Measurements from ENCODE around the gene CAMKMT.
"Not testable (repeated sequence)": the region's sequence is repeated elsewhere in the genome, so short reads cannot be mapped to it uniquely, and the experiment has no call there.

The CAMKMT gene

DNA sequence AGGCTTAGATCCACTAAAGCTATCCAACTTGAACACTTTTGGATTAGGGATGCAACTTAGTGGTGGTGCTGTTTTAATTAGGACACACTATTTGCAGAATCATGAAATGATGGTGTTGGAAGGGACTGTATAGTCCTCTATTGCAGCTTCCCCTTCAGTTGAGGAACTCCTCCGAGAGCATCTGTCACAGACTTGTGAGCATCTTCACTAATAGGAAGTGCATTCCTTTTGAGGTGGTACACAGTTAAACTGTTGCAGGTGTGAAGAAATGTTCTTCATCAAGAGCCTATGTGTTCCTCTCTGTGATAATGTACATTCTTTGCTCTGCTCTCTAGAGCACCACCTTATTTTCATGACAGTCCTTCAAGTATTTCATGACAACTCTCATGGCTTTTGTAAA is 197.4 kb downstream of the CAMKMT start:
- DNase-seq, result no peak

GRCh38 chr2:44560352-44560751 is 198.6 kb downstream of the CAMKMT start:
- DNase-seq, result no peak

DNA sequence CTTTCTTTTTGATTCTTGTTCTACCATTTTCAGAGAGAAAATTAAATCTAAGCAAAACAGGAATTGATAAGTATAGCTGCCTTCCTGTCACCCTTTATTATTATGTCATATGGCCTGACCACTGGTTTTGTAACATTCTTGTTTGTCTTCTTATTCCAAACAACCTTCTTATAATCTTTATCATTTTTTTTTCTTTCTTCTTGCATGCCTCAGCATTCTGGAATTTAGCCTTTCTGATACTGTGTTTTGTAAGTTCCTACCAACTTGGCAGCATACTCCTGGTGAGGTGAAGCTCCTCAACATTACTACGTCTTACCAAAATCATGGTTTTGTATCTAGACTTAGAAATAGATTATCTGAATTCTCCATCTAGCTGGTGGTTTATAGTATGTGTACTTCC is 199.2 kb downstream of the CAMKMT start:
- no peak for DNase-seq

DNA sequence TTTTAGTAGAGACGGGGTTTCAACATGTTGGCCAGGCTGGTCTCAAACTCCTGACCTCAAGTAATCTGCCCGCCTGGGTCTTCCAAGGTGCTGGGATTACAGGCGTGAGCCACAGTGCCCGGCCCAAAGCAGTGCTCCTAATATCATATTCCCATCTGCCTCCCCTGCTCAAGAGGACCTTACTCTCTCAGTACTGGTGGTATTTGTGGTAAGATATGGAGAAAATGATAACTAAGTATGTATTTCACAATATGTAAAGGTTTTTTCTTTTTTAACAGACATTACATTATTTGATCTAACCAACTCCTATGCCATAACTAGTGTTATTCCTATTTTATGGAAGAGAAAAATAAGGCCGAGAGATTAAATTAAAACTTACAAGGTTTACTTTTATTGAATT is 201.0 kb downstream of the CAMKMT start:
- DNase-seq, result no peak

- DNase-seq, result no peak
These were observed 203.0 kb downstream of the CAMKMT start for GRCh38 chr2:44564752-44565151.

- DNase-seq, result no peak
These were observed 204.3 kb downstream of the CAMKMT start for GRCh38 chr2:44566059-44566458.

GRCh38 chr2:44569491-44569890 is 207.7 kb downstream of the CAMKMT start:
- no peak for DNase-seq

- DNase-seq, result no peak
These were observed 208.5 kb downstream of the CAMKMT start for GRCh38 chr2:44570271-44570670.

DNA sequence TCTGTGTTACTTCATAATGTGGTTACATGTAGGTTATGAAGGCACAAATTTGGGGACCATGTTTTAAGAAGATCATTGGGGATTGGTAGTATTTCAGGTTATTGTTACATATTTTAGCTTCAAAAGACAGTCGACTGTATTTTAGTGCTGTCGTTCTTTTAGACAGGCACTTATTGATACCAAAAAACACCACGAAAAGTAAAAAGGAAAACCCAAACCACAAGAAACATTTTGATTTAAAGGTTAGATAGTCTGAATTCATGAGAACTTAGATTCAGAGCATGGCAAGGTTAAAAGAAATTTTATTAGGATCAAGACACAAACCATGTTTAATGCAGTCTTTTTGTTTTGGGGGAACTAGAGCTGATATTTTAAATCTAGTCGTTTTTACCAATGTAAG is 209.0 kb downstream of the CAMKMT start:
- no peak for DNase-seq

DNA sequence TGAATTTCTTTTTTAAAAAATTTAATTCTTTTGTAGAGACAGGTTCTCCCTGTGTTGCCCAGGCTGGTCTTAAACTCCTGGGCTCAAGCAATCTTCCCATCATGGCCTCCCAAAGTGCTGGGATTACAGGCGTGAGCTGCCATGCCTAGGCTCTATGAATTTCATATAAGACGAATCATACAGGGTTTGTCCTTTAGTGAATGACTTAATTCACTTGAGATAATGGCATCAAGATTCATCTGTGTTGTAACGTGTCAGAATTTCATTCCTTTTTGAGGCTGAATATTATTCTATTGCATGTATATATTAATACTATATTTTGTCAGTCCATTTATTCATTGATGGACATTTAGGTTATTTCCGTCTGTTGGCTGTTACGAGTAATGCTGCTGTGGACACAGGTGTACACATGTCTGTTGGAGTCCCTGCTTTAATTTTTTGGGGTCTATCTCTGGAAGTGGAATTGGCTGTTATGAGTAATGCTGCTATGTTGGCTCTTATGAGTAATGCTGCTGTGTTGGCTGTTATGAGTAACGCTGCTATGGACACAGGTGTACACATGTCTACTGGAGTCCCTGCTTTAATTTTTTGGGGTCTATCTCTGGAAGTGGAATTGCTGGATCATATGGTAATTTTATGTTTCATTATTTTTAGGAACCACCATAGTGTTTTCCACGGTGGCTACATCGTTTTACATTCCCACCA is 210.6 kb downstream of the CAMKMT start:
- no peak for DNase-seq

DNA sequence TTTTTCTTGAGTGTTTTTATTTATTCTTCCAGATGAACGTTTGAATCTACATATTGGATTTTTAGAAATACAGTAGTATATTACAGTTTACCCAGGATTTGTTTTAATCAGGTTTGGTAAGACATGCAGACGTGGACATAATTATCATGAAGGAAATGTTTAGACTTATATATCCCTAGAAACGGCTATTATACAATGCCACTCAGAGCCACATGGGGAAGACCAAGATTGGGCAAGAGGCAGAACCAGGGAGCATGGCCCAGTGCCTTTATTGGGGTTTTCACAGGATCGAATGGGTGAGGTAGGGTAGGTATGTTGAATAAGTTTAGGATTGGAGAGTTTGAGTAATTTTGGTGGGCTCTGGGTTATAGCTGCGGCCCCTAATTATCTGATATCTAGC is 212.2 kb downstream of the CAMKMT start:
- DNase-seq, result no peak

DNA sequence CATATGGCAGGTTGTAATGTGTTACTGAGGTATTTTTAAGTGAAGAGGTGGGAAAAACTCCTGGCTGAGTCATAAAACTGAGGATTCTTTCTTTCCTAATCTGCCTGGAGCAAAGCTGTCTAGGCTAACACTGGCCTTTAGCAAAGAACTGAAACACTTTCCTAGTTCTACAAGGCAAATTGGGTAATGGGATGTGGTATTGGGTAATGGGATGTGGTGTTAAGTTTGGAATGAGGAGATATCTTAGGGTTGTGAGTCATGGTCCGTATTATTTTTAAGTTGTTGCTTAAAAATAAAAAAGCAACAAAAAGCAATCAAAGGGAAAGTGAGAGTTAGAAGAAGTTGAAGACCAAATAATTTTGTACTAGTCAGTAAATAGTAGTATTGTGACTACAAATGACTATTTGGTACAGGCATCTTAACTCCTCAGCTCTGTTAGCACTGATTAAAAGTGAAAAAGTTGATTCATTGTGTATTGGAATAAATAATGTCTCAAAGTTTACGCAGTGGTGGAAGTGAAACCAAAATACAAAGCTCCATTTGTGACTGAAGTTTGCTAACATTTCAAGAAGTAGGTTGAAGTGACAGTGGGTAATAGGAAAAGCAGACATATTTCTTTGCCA is 216.8 kb downstream of the CAMKMT start:
- DNase-seq, result no peak

DNA sequence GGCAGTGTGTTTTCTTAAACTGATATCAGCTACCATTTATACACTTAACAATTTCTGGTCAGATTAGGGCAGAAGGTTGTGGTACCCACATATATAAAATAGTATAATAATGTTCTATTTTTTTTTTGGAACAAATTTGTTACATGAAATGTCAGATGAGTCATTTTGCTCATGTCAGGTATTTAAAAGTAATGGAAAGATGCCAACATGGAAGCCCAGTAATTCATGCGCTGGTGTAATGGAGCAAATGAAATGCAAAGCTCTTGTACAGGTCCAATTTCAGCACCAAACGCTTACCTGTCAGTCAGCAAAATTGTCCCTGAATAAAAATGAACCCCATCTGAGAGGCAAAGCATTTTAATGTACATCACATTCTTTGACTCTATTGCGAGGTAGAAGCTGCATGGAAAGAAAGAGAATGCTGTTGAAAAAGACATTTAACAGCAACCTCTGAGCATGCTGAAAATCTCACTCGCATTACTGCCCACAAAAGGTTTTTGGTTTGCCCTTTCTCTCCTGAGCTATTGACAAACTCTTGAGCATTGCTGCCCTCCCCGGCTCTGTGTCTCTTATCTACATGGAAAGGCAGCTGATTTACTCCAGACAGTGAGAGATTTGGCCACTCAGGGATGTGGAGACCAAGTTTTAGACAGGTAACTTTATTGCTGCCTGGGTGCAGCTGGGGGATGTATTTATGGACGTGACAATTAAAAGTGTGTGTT is 217.5 kb downstream of the CAMKMT start:
- no peak for DNase-seq

GRCh38 chr2:44579837-44580230 is 218.1 kb downstream of the CAMKMT start:
- no peak for DNase-seq

GRCh38 chr2:44580875-44581515 is 219.2 kb downstream of the CAMKMT start:
- DNase-seq, result no peak

- no peak for DNase-seq
These were observed 220.7 kb downstream of the CAMKMT start for GRCh38 chr2:44582363-44583008.

DNA sequence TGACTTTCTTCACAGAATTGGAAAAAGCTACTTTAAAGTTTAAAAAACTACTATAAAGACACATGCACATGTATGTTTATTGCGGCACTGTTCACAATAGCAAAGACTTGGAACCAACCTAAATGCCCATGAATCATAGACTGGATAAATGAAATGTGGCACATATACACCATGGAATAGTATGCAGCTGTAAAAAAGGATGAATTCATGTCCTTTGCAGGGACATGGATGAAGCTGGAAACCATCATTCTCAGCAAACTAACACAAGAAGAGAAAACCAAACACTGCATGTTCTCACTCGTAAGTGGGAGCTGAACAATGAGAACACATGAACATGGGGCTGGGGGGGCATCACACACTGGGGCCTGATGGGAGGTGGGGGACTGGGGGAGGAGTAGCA is 233.9 kb downstream of the CAMKMT start:
- DNase-seq, result not testable (repeated sequence)

- DNase-seq, result no peak
These were observed 235.0 kb downstream of the CAMKMT start for GRCh38 chr2:44596537-44597320.

DNA sequence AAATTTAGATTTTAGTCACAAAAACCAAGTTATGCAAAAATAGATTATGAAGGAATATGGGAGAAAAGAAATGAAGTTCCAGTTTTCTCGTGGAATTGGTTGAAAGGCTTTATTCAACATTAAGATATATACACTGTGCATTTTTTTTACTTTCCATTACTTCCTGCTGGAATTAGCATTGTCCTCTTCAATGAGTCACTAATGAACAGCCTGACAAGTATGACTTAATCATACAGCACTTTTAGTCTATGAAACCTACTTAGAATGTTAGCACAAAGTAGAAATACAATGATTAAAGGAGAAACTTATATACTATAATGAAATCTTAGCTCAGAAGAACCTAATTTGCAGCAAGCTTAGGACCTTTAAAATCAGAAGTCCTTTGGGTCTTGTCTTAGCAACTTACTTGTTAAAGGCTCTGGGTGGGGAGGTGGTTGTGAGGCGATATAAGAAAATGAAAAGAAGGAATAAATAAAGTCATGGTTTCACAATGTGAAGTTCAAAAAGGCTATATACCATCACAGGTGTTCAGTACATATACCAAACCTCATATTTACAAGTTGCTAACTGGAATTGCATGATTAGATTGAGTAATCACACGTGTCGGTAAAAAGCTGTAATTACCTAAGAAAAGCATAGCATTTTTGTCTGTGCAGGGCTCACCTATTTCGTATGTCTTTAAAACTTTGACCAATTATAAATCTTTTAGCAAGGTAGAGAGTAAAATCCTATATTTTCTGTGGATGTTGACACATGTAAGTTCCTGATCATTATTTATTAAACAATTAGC is 236.8 kb downstream of the CAMKMT start:
- DNase-seq, result no peak

GRCh38 chr2:44599130-44599529 is 237.4 kb downstream of the CAMKMT start:
- no peak for DNase-seq

DNA sequence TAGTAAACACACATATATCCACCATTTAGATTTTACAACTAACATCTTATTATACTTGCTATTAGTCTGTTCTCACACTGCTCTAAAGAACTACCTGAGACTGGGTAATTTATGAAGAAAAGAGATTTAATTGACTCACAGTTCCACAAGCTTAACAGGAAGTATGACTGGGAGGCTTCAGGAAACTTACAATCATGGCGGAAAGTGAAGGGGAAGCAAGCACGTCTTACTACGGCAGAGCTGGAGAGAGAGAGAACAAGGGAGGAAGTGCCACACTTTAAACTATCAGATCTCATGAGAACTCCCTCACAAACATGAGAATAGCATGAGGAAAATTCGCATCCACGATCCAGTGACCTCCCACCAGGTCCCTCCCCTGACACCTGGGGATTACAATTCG is 240.7 kb downstream of the CAMKMT start:
- no peak for DNase-seq

DNA sequence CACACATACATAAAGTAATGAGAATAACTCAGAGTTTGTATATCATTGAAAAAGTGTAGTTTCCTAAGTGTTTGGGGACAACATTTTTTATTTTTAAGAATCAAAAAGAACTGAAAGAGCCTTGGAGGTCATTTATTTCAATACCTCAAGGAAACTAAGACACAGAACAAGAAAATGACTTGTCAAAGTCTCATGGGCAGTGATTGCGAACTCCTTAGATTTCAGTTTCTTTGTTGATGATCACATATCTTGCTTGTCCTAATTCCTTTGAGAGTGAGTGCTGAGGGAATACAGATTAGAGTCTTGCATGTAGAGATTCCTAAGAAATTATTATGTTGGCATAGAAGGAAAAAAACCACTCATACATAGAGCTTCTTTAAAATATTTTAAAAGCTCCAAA is 243.8 kb downstream of the CAMKMT start:
- DNase-seq, result no peak
